ENCODE data around the gene SLC4A9. TPM values are rescaled to one million over a fixed set of nuclear protein-coding genes. Genes with fewer than 3 reads are reported as not detected.
"Not testable (repeated sequence)": the region's sequence is repeated elsewhere in the genome, so short reads cannot be mapped to it uniquely, and the experiment has no call there.

SLC4A9 gene
- total RNA-seq, 2 experiments from 2014 or later: 0.17 to 0.31 TPM

DNA sequence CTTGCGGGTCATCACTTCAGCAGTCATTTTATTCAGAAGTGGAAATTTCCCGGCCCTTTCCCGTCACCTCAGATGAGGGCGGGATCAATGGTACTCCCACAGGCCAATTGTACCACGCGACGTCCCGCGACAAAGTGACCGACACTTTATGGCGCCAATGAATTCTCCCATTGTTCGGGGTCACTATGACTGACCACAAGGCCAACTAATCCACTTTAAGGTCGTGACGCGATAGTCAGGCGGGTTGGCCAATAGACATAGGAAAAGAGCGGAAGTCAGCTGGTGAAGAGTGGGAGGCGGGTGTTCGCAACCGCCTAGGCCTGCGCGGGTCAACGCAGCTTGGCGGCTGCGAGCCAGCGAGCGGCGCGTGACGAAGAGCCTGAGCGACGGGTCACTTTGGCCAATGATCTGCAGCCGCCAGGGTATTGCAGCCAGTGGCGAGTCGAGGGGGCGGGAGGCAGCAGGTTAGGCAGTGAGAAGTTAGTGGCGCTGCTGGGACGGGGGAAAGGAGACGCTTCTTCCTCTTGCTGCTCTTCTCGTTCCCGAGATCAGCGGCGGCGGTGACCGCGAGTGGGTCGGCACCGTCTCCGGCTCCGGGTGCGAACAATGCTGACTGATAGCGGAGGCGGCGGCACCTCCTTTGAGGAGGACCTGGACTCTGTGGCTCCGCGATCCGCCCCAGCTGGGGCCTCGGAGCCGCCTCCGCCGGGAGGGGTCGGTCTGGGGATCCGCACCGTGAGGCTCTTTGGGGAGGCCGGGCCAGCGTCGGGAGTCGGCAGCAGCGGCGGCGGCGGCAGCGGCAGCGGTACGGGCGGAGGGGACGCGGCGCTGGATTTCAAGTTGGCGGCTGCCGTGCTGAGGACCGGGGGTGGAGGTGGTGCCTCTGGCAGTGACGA, 41.6 kb downstream of the SLC4A9 start, which contains the start of gene ANKHD1:
ANKHD1 (plus strand) TSS at position 472 of the 896 bp plus-strand sequence; CDS start at position 607, 135 bp downstream.
- H3K4me3 Mint-ChIP-seq: no peak within 1 kb of the TSS

DNA sequence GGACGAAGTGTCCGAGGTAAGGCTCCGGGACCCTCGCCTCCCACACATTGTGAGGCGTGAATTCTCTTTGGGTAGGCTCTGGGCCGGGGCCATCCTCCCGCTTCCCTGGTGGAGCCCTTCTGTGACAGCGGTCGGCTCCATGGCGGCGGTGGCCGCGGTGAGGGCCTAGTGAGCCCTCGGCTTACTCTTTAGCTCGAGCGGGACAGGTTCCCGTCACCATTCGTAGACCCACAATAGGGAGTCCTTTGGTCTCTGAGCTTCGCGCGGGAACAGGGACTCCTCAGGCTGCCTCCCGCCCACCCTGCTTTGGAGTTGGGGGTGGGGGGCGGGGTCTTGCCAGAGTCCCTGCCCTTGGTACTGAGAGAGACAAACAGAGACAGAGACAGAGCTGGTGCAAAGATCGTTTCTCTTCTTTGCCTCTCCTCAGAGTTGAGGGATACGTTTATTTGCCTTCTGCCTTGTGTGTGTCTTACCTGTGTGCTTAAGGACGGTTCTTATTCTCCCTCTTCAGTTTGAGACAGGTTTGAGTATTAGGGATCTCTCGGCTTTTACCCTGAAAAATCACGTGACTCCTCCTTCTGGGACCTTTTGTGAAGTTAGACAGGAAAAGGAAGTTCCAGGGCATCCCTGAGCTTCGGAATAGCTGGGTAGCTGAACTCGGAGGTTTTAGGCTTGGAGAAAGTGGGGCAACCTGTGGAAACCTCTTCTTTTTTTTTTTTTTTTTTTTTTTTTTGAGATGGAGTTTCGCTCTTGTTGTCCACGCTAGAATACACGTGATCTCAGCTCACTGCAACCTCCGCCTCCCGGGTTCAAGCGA, 42.5 kb downstream of the SLC4A9 start:
- H3K4me3 Mint-ChIP-seq: no peak overlapping the region
- POLR2A ChIA-PET: interaction anchor here (0.7 to 3.1 kb wide), 9 partner anchors 57 to 288 kb away, joined by 3 to 20 read pairs (median 9); partner anchors contain the start of genes EIF4EBP3, HARS1, HARS2 and HBEGF
- H3K9me3 Mint-ChIP-seq: no peaks in the 10 kb centered on the region
- DNase-seq: peak; percentile 75
- peaks cover 13% of the 10 kb centered on the region for H3K36me3 Mint-ChIP-seq
- peaks cover 28% of the 10 kb centered on the region for H3K4me1 Mint-ChIP-seq
- H3K27me3 Mint-ChIP-seq: no peaks in the 10 kb centered on the region
- no peak for ATAC-seq (ENCODE audit: low read depth)
- H3K27ac Mint-ChIP-seq: no peak overlapping the region

More for the DNA sequence above, 41.6 kb downstream of the SLC4A9 start, which contains the start of gene ANKHD1:
- POLR2A ChIA-PET: interaction anchor here (0.6 to 3.1 kb wide), 18 partner anchors 38 to 309 kb away, joined by 3 to 20 read pairs (median 4); partner anchors contain the start of genes APBB3, EIF4EBP3, HBEGF and IK
- Mint-ChIP-seq H3K27ac (no peak within 1 kb of the TSS), H3K9me3 (no peaks in the 10 kb centered on the region), H3K36me3 (peaks cover 13% of the 10 kb centered on the region), H3K4me1 (peaks cover 28% of the 10 kb centered on the region), H3K27me3 (no peaks in the 10 kb centered on the region)
- DNase-seq: peak; percentile 93
- peak; percentile 85 for ATAC-seq (ENCODE audit: low read depth)

DNA sequence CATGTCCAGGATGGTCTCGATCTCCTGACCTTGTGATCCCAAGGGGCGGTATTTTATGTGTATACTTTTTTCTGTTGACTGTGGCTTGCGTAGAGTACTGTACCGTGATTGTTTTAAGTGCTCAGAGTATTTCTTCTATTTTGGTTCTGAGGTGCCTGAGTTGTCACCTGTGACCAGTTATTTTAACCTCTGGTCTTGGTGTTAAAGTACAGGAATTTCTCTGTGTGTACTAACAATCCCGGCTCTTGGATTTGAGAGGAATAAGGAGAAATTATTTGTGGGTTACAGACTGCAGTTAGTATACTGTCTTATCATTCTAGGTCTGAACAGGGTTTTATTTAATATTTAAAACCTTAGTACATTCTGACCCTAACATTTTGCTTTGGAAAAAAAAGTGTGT, 43.6 kb downstream of the SLC4A9 start:
- Mint-ChIP-seq H3K27ac (peak overlapping the region; percentile 77), H3K9me3 (no peaks in the 10 kb centered on the region), H3K27me3 (no peaks in the 10 kb centered on the region), H3K4me1 (peaks cover 28% of the 10 kb centered on the region), H3K4me3 (no peak overlapping the region), H3K36me3 (peaks cover 13% of the 10 kb centered on the region)
- POLR2A ChIA-PET: no interaction called here
- no peak for DNase-seq
- no peak for ATAC-seq (ENCODE audit: low read depth)

DNA sequence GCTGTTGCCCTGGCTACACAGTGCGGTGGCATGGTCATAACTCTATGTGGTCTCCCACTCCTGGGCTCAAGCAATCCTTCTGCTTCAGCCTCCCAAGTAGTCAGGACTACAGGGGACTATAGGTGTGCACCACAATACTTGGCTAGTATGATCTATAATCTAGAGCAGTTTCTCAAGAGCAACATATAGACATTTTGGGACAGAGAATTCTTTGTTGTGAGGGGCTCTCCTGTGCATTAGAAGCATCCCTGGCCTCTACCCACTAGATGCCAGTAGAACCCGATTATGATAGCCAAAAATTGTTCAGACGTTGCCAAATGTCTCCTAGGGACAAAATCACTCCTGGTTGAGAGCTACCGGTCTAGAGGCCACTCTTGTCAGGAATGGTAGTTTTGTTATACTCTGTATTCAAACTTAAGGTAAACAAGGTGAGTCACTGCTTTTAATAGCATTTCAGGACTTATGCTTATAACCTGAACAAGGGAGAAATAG, 48.8 kb downstream of the SLC4A9 start:
- DNase-seq (no peak), ATAC-seq (ENCODE audit: low read depth) (no peak)
- peaks cover 14% of the 10 kb centered on the region for H3K36me3 Mint-ChIP-seq
- H3K27me3 Mint-ChIP-seq: no peaks in the 10 kb centered on the region
- no peak overlapping the region for H3K4me3 Mint-ChIP-seq
- no peaks in the 10 kb centered on the region for H3K9me3 Mint-ChIP-seq
- H3K4me1 Mint-ChIP-seq: peaks cover 24% of the 10 kb centered on the region
- no peak overlapping the region for H3K27ac Mint-ChIP-seq
- POLR2A ChIA-PET: no interaction called here

DNA sequence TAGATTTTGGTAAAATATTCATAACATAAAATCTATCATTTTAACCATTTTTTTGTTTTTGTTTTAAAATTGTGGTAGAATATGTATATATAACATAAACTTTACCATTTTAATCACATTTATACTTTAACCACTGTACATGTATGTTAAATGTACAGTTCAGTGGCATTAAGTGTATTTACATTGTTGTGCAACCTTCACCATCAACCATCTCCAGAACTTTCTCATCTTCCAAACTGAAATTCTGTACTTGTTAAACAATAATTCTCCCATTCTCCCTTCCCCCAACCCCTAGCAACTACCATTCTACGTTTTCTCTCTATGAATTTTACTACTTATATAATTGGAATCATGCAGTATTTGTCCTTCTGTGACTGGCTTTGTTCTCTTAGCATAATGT, 53.2 kb downstream of the SLC4A9 start:
- Mint-ChIP-seq H3K27ac (no peak overlapping the region), H3K4me3 (no peak overlapping the region), H3K27me3 (no peaks in the 10 kb centered on the region), H3K36me3 (peaks cover 14% of the 10 kb centered on the region), H3K9me3 (peaks cover 1% of the 10 kb centered on the region), H3K4me1 (peaks cover 15% of the 10 kb centered on the region)
- no peak for DNase-seq
- ATAC-seq (ENCODE audit: low read depth): no peak
- POLR2A ChIA-PET: no interaction called here

DNA sequence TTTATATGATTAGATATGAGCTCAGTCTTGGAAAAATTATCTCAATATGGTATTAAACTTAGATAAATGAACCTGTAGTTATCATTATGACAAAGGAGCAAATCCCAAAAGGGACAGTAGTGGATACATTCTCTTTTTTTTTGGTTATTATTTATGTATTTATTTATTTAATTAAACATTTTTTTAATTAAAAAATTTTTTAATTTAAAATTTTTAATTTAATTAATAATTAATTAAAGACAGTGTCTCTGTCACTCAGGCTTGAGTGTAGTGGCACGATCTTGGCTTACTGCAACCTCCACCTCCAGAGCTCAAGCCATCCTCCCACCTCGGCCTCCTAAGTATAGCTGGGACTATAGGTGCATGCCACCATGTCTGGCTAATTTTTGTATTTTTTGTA, 57.2 kb downstream of the SLC4A9 start:
- no peak overlapping the region for H3K27ac Mint-ChIP-seq
- ATAC-seq (ENCODE audit: low read depth) (no peak), DNase-seq (no peak)
- peaks cover 26% of the 10 kb centered on the region for H3K36me3 Mint-ChIP-seq
- H3K9me3 Mint-ChIP-seq: peaks cover 1% of the 10 kb centered on the region
- no peak overlapping the region for H3K4me3 Mint-ChIP-seq
- H3K4me1 Mint-ChIP-seq: peaks cover 30% of the 10 kb centered on the region
- POLR2A ChIA-PET: no interaction called here
- H3K27me3 Mint-ChIP-seq: no peaks in the 10 kb centered on the region

DNA sequence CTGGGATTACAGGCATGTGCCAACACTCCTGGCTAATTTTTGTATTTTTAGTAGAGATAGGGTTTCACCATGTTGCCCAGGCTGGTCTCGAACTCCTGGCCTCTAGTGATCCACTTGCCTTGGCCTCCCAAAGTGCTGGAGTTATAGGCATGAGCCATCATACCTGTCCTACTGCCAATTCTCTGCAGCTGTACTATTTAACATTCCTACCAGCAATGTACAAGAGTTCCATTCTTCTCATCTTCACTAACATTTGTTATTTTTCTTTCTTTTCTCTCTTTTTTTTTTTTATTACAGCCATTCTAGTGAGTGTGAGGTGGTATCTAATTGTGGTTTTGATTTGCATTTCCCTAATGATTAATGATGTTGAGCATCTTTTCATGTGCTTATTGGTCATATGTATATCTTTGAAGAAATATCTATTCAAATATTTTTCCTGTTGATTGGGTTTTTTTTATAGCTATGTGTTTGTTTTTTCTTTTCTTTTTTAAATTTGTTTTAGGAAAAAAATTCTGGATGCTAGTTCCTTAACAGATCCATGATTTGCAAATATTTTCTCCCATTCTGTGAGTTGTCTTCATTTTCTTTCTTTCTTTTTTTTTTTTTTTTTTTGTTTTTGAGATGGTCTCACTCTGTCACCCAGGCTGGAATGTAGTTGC, 59.0 kb downstream of the SLC4A9 start:
- Mint-ChIP-seq H3K27me3 (no peaks in the 10 kb centered on the region), H3K4me3 (no peak overlapping the region), H3K36me3 (peaks cover 27% of the 10 kb centered on the region), H3K27ac (no peak overlapping the region), H3K4me1 (peaks cover 24% of the 10 kb centered on the region), H3K9me3 (peaks cover 1% of the 10 kb centered on the region)
- ATAC-seq (ENCODE audit: low read depth) (no peak), DNase-seq (no peak)
- POLR2A ChIA-PET: no interaction called here

DNA sequence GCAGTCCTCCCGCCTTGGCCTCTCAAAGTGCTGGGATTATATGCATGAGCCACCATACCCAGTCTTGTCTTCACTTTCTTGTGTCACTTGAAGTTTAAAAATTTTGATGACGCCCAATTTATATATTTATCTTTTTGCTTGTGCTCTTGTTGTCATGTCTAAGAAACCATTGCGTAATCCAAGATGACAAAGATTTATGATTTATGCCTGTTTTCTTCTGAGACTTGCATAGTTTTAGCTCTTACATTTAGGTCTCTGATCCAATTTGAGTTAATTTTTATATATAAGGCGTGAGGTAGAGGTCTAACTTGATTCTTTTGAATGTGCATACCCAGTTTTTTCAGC, 60.2 kb downstream of the SLC4A9 start:
- H3K4me1 Mint-ChIP-seq: peaks cover 24% of the 10 kb centered on the region
- H3K27me3 Mint-ChIP-seq: no peaks in the 10 kb centered on the region
- H3K4me3 Mint-ChIP-seq: no peak overlapping the region
- no peak for ATAC-seq (ENCODE audit: low read depth)
- peaks cover 24% of the 10 kb centered on the region for H3K36me3 Mint-ChIP-seq
- no peak for DNase-seq
- POLR2A ChIA-PET: no interaction called here
- peaks cover 1% of the 10 kb centered on the region for H3K9me3 Mint-ChIP-seq
- no peak overlapping the region for H3K27ac Mint-ChIP-seq

DNA sequence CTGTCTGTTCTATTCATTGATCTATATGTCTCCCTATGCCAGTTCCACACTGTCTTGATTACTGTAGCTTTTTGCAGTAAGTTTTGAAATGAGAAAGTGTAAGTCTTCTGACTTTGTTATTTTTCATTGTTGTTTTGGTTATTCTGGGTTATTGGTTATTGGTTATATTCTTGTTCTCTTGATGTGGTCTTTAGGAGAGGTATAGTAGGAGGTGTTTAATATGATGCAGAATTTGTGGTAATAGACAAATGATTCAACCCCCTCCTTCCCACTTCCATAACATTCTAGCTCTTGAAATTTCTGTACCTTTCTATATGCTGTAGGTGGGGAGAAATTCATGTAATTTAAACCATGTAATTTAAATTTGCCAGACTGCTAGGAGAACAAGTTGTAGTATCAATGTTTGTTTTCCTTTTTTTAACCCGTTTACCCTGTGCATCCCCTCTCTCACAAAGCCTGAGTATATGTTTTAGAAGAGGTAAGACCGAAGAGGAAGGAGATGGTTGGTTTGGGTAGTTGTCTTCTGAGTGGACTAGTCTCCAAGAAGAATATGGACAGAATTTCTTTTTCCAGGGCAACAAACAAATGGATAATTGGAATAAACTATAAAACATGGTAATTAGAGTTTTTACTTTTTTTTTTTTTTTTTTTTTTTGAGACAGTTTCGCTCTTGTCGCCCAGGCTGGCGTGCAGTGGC, 60.8 kb downstream of the SLC4A9 start:
- no peak for DNase-seq
- Mint-ChIP-seq H3K4me3 (no peak overlapping the region), H3K36me3 (peaks cover 26% of the 10 kb centered on the region), H3K27ac (no peak overlapping the region), H3K27me3 (no peaks in the 10 kb centered on the region), H3K9me3 (peaks cover 1% of the 10 kb centered on the region), H3K4me1 (peaks cover 23% of the 10 kb centered on the region)
- no peak for ATAC-seq (ENCODE audit: low read depth)
- POLR2A ChIA-PET: no interaction called here

DNA sequence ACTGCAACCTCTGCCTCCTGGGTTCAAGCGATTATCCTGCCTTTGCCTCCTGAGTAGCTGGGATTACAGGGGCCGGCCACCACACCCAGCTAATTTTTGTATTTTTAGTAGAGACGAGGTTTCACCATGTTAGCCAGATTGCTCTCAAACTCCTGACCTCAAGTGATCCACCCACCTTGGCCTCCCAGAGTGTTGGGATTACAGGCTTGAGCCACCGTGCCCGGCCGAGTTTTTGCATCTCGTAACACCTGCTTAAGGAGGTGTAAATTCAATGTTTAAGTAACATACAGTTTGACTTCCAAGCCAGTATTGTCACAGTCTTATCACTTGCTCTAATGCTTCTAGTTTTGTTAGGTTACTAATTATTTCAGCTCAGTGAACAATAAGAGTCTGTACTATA, 61.4 kb downstream of the SLC4A9 start:
- ATAC-seq (ENCODE audit: low read depth); POLR2A ChIA-PET; H3K27me3 Mint-ChIP-seq; H3K27ac Mint-ChIP-seq; DNase-seq; H3K4me3 Mint-ChIP-seq; H3K9me3 Mint-ChIP-seq: not testable (repeated sequence)
- Mint-ChIP-seq H3K4me1 (peaks cover 21% of the 10 kb centered on the region), H3K36me3 (peaks cover 23% of the 10 kb centered on the region)

DNA sequence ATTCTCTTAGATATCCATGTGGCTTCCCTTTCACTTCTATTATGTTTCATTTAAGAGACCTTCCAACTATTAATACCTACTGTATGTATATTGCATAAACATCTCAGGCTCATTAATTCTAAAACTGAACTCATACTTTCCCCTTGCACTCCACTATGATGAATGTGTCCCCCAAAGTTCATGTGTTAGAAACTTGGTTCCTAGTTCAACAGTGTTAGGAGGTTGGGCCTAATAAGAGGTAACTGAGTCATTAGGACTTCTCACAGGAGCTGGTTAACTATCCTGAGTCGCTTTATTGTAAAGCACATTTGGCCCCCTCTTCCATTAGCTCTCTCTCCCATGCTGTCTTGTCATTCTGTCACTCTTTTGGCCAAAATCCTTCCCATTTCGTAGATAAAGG, 63.6 kb downstream of the SLC4A9 start:
- H3K4me1 Mint-ChIP-seq: peaks cover 18% of the 10 kb centered on the region
- no peaks in the 10 kb centered on the region for H3K9me3 Mint-ChIP-seq
- DNase-seq (no peak), ATAC-seq (ENCODE audit: low read depth) (no peak)
- H3K27me3 Mint-ChIP-seq: no peaks in the 10 kb centered on the region
- POLR2A ChIA-PET: no interaction called here
- no peak overlapping the region for H3K4me3 Mint-ChIP-seq
- peaks cover 24% of the 10 kb centered on the region for H3K36me3 Mint-ChIP-seq
- no peak overlapping the region for H3K27ac Mint-ChIP-seq

DNA sequence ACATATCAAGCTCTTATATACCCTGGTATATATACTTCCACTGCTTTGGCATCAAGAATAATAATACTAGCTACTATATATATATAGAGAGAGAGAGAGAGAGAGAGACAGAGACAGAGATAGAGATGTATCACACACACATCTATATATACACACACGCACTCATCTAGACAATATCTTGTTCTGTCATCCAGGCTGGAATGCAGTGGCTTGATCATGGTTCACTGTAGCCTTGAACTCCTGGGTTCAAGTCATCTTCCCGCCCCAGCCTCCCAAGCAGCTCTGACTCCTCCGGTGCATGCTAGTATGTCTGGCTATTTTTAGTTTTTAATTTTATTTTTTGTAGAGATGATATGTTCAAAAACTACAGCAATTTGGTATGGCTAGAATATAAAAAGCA, 64.1 kb downstream of the SLC4A9 start:
- DNase-seq (no peak), ATAC-seq (ENCODE audit: low read depth) (no peak)
- Mint-ChIP-seq H3K27ac (no peak overlapping the region), H3K4me1 (peaks cover 16% of the 10 kb centered on the region), H3K4me3 (no peak overlapping the region), H3K9me3 (no peaks in the 10 kb centered on the region), H3K36me3 (peaks cover 21% of the 10 kb centered on the region), H3K27me3 (no peaks in the 10 kb centered on the region)
- POLR2A ChIA-PET: no interaction called here

All from activated naive CD8-positive, alpha-beta T cell treated with anti-CD3 and anti-CD28 coated beads, Interleukin-2, amount 10 ng/mL, durations not matched to agents 7 days and 5 days (primary cell).